Endothelial cell of umbilical vein (primary cell): ENCODE measurements around the gene RFC5. TPM values are rescaled to one million over a fixed set of nuclear protein-coding genes. Genes with fewer than 3 reads are reported as not detected.

Experiments
- BruUV-seq: library from RNA; stranded (reverse); fragments of 400-500 nt; replicated peaks from 2 replicates; lab custom pipeline; 2021; lab: Mats Ljungman, UMichigan
- CTCF ChIA-PET: fragments of 300-600, 350-600 bp; sonication (Branson Sonifier 250); formaldehyde crosslinking; loops from one replicate; lab custom pipeline; 2021; ENCODE audit warnings: antibody characterized with exemption, inconsistent platforms; lab: Charles Lee
- POLR2A ChIA-PET: fragments of 300-600, 350-600 bp; sonication (Branson Sonifier 250); formaldehyde crosslinking; loops from one replicate; lab custom pipeline; 2021; ENCODE audit warnings: antibody characterized with exemption, inconsistent platforms; lab: Charles Lee
- DNase-seq: peaks from one replicate; pipeline ENCODE4 v3.0.0-alpha.2; 2011; ENCODE audit warnings: low read depth, low spot score
- FAIRE-seq: peaks from 2 replicates; lab custom pipeline; 2011; peaks lifted over from hg19 to GRCh38; lab: Jason Lieb, UNC
- H2AFZ ChIP-seq: 2 replicates; pipeline ENCODE4 v1.6.0; 2012; ENCODE audit warnings: low read depth, low read length, control low read depth, inconsistent platforms
- H3K27ac ChIP-seq: 2 replicates; pipeline ENCODE4 v1.5.1; 2011; ENCODE audit warnings: low read depth, mild to moderate bottlenecking, control low read depth, low read length, moderate library complexity; ENCODE audit not compliant: insufficient read depth
- H3K27me3 ChIP-seq, 2 experiments: 2 replicates each; pipeline versions ENCODE4 v1.6.0 to v1.6.1; 2011; ENCODE audit warnings: low read length in 2 of 2, mixed read lengths in 1 of 2; ENCODE audit not compliant: control insufficient read depth in 2 of 2, insufficient read depth in 2 of 2
- H3K36me3 ChIP-seq, 2 experiments: 2 replicates in 1 of 2; 3 replicates in 1 of 2; pipeline ENCODE4 v1.5.1; 2011; ENCODE audit warnings: low read length in 2 of 2, mild to moderate bottlenecking in 1 of 2, moderate library complexity in 1 of 2; ENCODE audit not compliant: control insufficient read depth in 2 of 2, insufficient read depth in 2 of 2; ENCODE audit errors: extremely low read depth in 1 of 2
- H3K4me1 ChIP-seq: 3 replicates; pipeline ENCODE4 v1.5.1; 2011; ENCODE audit warnings: mild to moderate bottlenecking, low read length; ENCODE audit not compliant: control insufficient read depth, insufficient read depth; ENCODE audit errors: extremely low read depth
- H3K4me2 ChIP-seq: 2 replicates; pipeline ENCODE4 v1.6.1; 2011; ENCODE audit warnings: low read length, control low read depth, mixed read lengths; ENCODE audit not compliant: insufficient read depth
- H3K4me3 ChIP-seq, 3 experiments: fragments of 200-600 bp in 1 of 3; sonication (generic), shearing (Covaris generic) in 1 of 3; replicated peaks in 1 of 3; 2 replicates each; pipeline ENCODE4 v1.5.1; 2011 to 2016; ENCODE audit warnings: control low read depth in 3 of 3, low read length in 3 of 3, mild to moderate bottlenecking in 2 of 3, inconsistent platforms in 1 of 3, low read depth in 1 of 3, moderate library complexity in 1 of 3; ENCODE audit not compliant: insufficient read depth in 1 of 3
- H3K79me2 ChIP-seq: 2 replicates; pipeline ENCODE4 v1.6.0; 2012; ENCODE audit warnings: low read length, inconsistent platforms; ENCODE audit not compliant: control insufficient read depth, insufficient read depth
- H3K9ac ChIP-seq: replicated peaks from 2 replicates; pipeline ENCODE3; 2011; ENCODE audit warnings: low read length, control low read depth; ENCODE audit not compliant: insufficient read depth; ENCODE audit errors: extremely low read depth
- H3K9me1 ChIP-seq: replicated peaks from 3 replicates; pipeline ENCODE4 v1.6.0; 2011; ENCODE audit warnings: mild to moderate bottlenecking, low read length; ENCODE audit not compliant: control insufficient read depth, insufficient read depth; ENCODE audit errors: extremely low read depth
- H3K9me3 ChIP-seq: replicated peaks from 2 replicates; pipeline ENCODE4 v1.5.1; 2012; ENCODE audit warnings: low read length, inconsistent platforms; ENCODE audit not compliant: control insufficient read depth, insufficient read depth
- H4K20me1 ChIP-seq: replicated peaks from 2 replicates; pipeline ENCODE3; 2011; ENCODE audit warnings: mild to moderate bottlenecking, low read length; ENCODE audit not compliant: control insufficient read depth, insufficient read depth; ENCODE audit errors: extremely low read depth
- CTCF ChIP-seq, 2 donors: IDR thresholded peaks; 1 replicate in 1 of 2; 2 replicates in 1 of 2; pipeline ENCODE4 v1.5.1; 2011; ENCODE audit warnings: low read length in 2 of 2, mild to moderate bottlenecking in 2 of 2, moderate library complexity in 2 of 2, control low read depth in 1 of 2, inconsistent platforms in 1 of 2, low read depth in 1 of 2; ENCODE audit not compliant: insufficient read depth in 1 of 2; ENCODE audit errors: extremely low read depth in 1 of 2
- EZH2 ChIP-seq: IDR thresholded peaks from 2 replicates; pipeline ENCODE4 v1.6.1; 2012; ENCODE audit warnings: borderline replicate concordance, low read depth, mild to moderate bottlenecking, moderate library complexity, low read length, inconsistent platforms; ENCODE audit not compliant: severe bottlenecking
- FOS ChIP-seq: IDR thresholded peaks from 2 replicates; pipeline ENCODE4 v1.6.1; 2011; ENCODE audit warnings: mild to moderate bottlenecking, low read length, moderate library complexity, borderline replicate concordance; ENCODE audit not compliant: insufficient read depth
- GATA2 ChIP-seq: IDR thresholded peaks from 2 replicates; pipeline ENCODE4 v1.7.0; 2011; ENCODE audit warnings: low read depth, mild to moderate bottlenecking, moderate library complexity, mixed read lengths, low read length; ENCODE audit not compliant: insufficient read length, insufficient read depth
- JUN ChIP-seq: IDR thresholded peaks from 2 replicates; pipeline ENCODE4 v1.6.1; 2011; ENCODE audit warnings: borderline replicate concordance, low read depth; ENCODE audit not compliant: insufficient read length, insufficient read depth
- MYC ChIP-seq: IDR thresholded peaks from one replicate; pipeline ENCODE4 v1.6.1; 2011; ENCODE audit warnings: mild to moderate bottlenecking, low read depth, low read length
- POLR2A ChIP-seq: IDR thresholded peaks from 2 replicates; pipeline ENCODE4 v1.6.1; 2012; ENCODE audit warnings: low read depth, mild to moderate bottlenecking, control low read depth, low read length
- POLR2AphosphoS5 ChIP-seq: IDR thresholded peaks from 2 replicates; pipeline ENCODE4 v1.6.1; 2012; ENCODE audit warnings: low read depth, mild to moderate bottlenecking, control low read depth, low read length, moderate library complexity; ENCODE audit not compliant: insufficient read depth
- dilution Hi-C: fragments of 300-500 bp; cut with MboI; formaldehyde crosslinking; loops from one replicate; pipeline ENCODE4 v1.15.0; 2019; ENCODE audit warnings: low sequenced_read_pairs; ENCODE audit not compliant: extremely low pct_ligation_motif_present
- intact Hi-C: fragments of 100-400 bp; cut with micrococcal nuclease; formaldehyde crosslinking; loops from one replicate; pipeline ENCODE4 v1.10.0; 2022
- polyA plus RNA-seq, 4 experiments: library from polyadenylated mRNA; depleted of rRNA in 3 of 4; stranded (reverse) in 3 of 4; unstranded in 1 of 4; fragments of >200 nt; gene quantifications; 2 replicates each; pipeline versions ENCODE4 v1.2.1 to v1.2.3, GENCODE V29; 2011 to 2012; ENCODE audit warnings: missing spikeins in 1 of 4
- total RNA-seq: library from RNA; stranded (reverse); gene quantifications from 2 replicates; pipeline ENCODE4 v1.2.3, GENCODE V29; 2021

The RFC5 gene
- total and polyA plus RNA-seq, 2 donors (not counting 3 experiments of a cell fraction or from before 2014, with no cell fraction given): 18.1 to 23.3 TPM

GRCh38 chr12:118023301-118023860 is 6.9 kb downstream of the RFC5 start:
- no peak overlapping the region for H3K4me2 ChIP-seq
- H4K20me1 ChIP-seq: no peaks in the 10 kb centered on the region
- H3K79me2 ChIP-seq: no peaks in the 10 kb centered on the region
- CTCF ChIA-PET: no interaction called here
- intact Hi-C loops: no loop called here
- no peak overlapping the region for H2AFZ ChIP-seq
- no peaks in the 10 kb centered on the region for H3K27me3 ChIP-seq
- dilution Hi-C loops: no loop called here
- no peak for DNase-seq
- no peak overlapping the region for H3K27ac ChIP-seq
- peaks cover 14 to 18% of the 10 kb centered on the region in 2 experiments for H3K36me3 ChIP-seq
- no peaks in the 10 kb centered on the region for H3K9me1 ChIP-seq
- TF ChIP-seq POLR2AphosphoS5 (no peak), POLR2A (no peak), FOS (no peak), GATA2 (no peak), MYC (no peak), EZH2 (no peak), CTCF (IDR thresholded peaks at IDR 0.05; ENCODE audit: extremely low read depth in 1 of 2, insufficient read depth in 1 of 2, low read depth in 1 of 2, low read length in 2 of 2) (no peak), JUN (no peak)
- H3K9me3 ChIP-seq: no peaks in the 10 kb centered on the region
- POLR2A ChIA-PET: no interaction called here
- no peak overlapping the region for H3K9ac ChIP-seq
- no peaks in the 10 kb centered on the region for H3K4me1 ChIP-seq
- no peak for FAIRE-seq
- H3K4me3 ChIP-seq: no peak overlapping the region
- no TSS peak for BruUV-seq
